Body of pancreas (tissue), 4 donors: ENCODE data around the gene PRXL2A. TPM values are rescaled to one million over a fixed set of nuclear protein-coding genes. Genes with fewer than 3 reads are reported as not detected.
"Not testable (repeated sequence)": the region's sequence is repeated elsewhere in the genome, so short reads cannot be mapped to it uniquely, and the experiment has no call there.

ENCODE experiments used
- ATAC-seq: fragments of 150-250 bp; one replicate; pipeline ENCODE4 v1.9.1; 2016
- DNase-seq, 4 donors: peaks; one replicate each; pipeline ENCODE4 v3.0.0-alpha.2; 2019
- H3K27ac ChIP-seq, 4 donors: fragments of 200-600 bp; sonication (generic); 1 replicate in 3 of 4; 2 replicates in 1 of 4; pipeline versions ENCODE4 v1.5.1 to v1.6.1; 2016 to 2019; ENCODE audit warnings: mild to moderate bottlenecking in 1 of 4, mixed read lengths in 1 of 4, moderate library complexity in 1 of 4
- H3K27me3 ChIP-seq, 2 donors: fragments of 200-600 bp; sonication (generic); one replicate each; pipeline ENCODE4 v1.6.0; 2016; ENCODE audit warnings: mild to moderate bottlenecking in 1 of 2
- H3K36me3 ChIP-seq, 2 donors: fragments of 200-600 bp; sonication (generic); replicated peaks in 1 of 2; 2 replicates each; pipeline ENCODE4 v1.5.1; 2016; ENCODE audit warnings: low read depth in 2 of 2; ENCODE audit not compliant: insufficient read depth in 1 of 2
- H3K4me1 ChIP-seq: fragments of 200-600 bp; sonication (generic); one replicate; pipeline ENCODE4 v1.6.0; 2016
- H3K4me3 ChIP-seq, 2 donors: fragments of 200-600 bp; sonication (generic); 1 replicate in 1 of 2; 2 replicates in 1 of 2; pipeline ENCODE4 v1.5.1; 2016 to 2019
- H3K9me3 ChIP-seq, 3 donors: fragments of 200-600 bp; sonication (generic); 1 replicate in 2 of 3; 2 replicates in 1 of 3; pipeline ENCODE4 v1.5.1; 2016
- CTCF ChIP-seq, 7 experiments: fragments of 450-650 bp in 4 of 7; fragments of 200-600 bp in 3 of 7; sonication (generic) in 3 of 7; IDR thresholded peaks; one replicate each; pipeline ENCODE4 v1.5.1; 2016 to 2019; ENCODE audit warnings: antibody characterized with exemption in 7 of 7
- POLR2A ChIP-seq, 3 donors: fragments of 450-650 bp; IDR thresholded peaks; one replicate each; pipeline ENCODE4 v1.6.1; 2016; ENCODE audit warnings: antibody characterized with exemption in 3 of 3, mild to moderate bottlenecking in 2 of 3
- WGBS, 2 donors: methylation state at CpG; one replicate each; pipeline ENCODE4 v1.1.5; 2017; 5-methylcytosine and 5-hydroxymethylcytosine counted together
- intact Hi-C: fragments of 100-400 bp; cut with DNase I; formaldehyde crosslinking; loops from one replicate; pipeline ENCODE4 v1.15.1; 2023
- total RNA-seq, 2 donors: library from RNA; depleted of rRNA; stranded (reverse); fragments of >200 nt; gene quantifications; one replicate each; pipeline ENCODE4 v1.1.0, GENCODE V29; 2016

PRXL2A gene
- total RNA-seq, 2 donors from 2014 or later, result 40.7 to 110 TPM

DNA sequence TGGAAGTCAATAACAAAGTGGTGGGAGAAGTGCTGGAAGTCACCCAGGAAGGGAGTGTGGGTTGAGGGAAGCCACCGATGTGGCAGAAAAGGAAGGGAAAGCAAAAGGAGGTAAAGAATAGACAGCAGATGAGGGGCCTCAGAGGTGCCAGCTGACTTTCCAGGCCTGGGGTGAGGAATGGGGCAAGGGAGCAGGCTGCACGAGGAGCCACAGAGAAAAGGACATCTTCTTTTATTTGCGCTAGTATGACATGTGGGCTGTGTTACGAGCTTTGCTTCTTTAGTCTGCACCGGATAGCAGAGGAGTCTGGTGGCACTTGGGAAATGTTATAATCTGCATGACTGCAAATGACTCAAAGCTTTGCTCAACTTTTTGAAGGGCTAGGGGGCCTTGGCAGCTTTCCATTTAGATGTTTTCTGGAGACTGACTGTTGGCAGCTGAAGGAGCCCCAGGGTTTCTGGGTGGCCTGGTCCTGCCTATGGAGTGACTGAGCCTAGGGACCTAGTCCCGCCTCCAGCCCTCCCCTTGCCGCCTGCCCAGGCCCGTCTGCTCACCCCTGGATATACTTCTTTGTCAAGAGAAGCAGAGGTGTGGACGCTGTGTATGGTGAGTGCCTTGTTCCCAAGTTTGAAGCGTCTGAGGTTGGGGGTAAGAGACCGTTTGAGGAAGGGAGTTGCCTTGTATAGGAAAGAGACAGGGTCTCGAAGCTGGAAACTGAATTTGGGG lies 5.1 kb downstream of the PRXL2A start:
- TF ChIP-seq POLR2A (IDR thresholded peaks at IDR 0.05) (no peak), CTCF (IDR thresholded peaks at IDR 0.05) (no peak)
- peak in 1 of 4 donors; percentile 16 for DNase-seq
- Histone ChIP-seq H3K9me3 (no peaks in the 10 kb centered on the region), H3K4me1 (peaks cover 52% of the 10 kb centered on the region), H3K27ac (no peak overlapping the region), H3K36me3 (no peaks in the 10 kb centered on the region), H3K27me3 (no peaks in the 10 kb centered on the region), H3K4me3 (no peak overlapping the region)
- intact Hi-C loops, result no loop called here
- 82 to 86% methylated on average over 12 of the region's 12 CpGs for WGBS, 2 donors
- ATAC-seq, result no peak

- TF ChIP-seq POLR2A (IDR thresholded peaks at IDR 0.05) (no peak), CTCF (IDR thresholded peaks at IDR 0.05) (no peak)
- no peaks in the 10 kb centered on the region for H3K36me3 ChIP-seq
- ATAC-seq (peak; percentile 41), DNase-seq (peak in 1 of 4 donors; percentile 33)
- no peaks in the 10 kb centered on the region for H3K9me3 ChIP-seq
- intact Hi-C loops, result no loop called here
- H3K27me3 ChIP-seq, result no peaks in the 10 kb centered on the region
- WGBS, 2 donors, result 41 to 47% methylated on average over 7 of the region's 7 CpGs
- H3K4me3 ChIP-seq, result no peak overlapping the region
- H3K27ac ChIP-seq, result peak overlapping the region in 1 of 4 donors; percentile 26
- peaks cover 45% of the 10 kb centered on the region for H3K4me1 ChIP-seq
Observed at GRCh38 chr10:80414142-80414895, 6.0 kb downstream of the PRXL2A start.

DNA sequence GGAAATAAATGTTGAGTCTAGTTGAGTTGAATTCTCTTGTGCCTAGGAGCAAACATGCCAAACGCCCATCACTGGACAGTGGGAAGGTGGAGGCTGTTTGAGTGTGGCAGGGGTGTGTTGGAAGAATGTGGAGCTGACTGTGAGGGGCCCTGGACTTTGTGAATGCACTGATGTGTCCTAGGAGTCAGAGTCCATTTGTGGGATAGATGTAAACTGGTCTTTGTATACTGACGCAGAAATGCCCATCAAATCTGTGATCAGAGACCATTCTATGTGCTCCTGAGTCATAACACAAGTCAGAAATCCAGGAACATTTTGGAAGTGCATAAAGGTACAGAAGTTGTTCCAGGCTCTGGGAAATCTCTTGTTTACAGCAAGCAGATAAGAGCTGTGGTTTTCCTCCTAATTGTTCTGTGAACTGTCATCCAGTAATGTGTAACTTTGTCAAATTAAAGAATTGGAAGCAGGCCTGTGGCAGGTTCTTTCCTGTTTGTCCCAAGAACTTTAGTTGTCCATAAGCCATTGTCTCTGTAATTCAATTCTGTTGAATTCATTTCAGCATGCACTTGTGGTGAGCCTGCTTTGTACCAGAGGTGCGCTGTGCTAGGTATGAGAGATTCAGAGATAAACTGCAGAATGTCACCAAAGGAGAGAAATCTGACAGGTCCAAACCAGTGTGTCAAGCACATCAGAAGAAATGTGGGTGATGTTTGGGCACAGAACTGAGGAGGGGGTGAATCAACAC lies 7.6 kb downstream of the PRXL2A start:
- peak overlapping the region in 1 of 4 donors; percentile 10 for H3K27ac ChIP-seq

GRCh38 chr10:80416479-80417098 lies 8.2 kb downstream of the PRXL2A start:
- Histone ChIP-seq H3K4me3 (no peak overlapping the region), H3K9me3 (no peaks in the 10 kb centered on the region), H3K36me3 (no peaks in the 10 kb centered on the region), H3K27ac (peak overlapping the region in 1 of 4 donors; percentile 10), H3K4me1 (peaks cover 26% of the 10 kb centered on the region), H3K27me3 (no peaks in the 10 kb centered on the region)
- ATAC-seq (peak; percentile 34), DNase-seq (peak in 3 of 4 donors; percentile 40 to 46 (median 42))
- WGBS, 2 donors, result 72 to 80% methylated on average over 15 of the region's 15 CpGs
- intact Hi-C loops, result no loop called here
- no peak for TF ChIP-seq POLR2A (IDR thresholded peaks at IDR 0.05)
- no peak for TF ChIP-seq CTCF (IDR thresholded peaks at IDR 0.05)

More for the DNA sequence above, 7.6 kb downstream of the PRXL2A start:
- H3K9me3 ChIP-seq, result no peaks in the 10 kb centered on the region
- DNase-seq, result no peak
- no peak for TF ChIP-seq POLR2A (IDR thresholded peaks at IDR 0.05)
- no peak for TF ChIP-seq CTCF (IDR thresholded peaks at IDR 0.05)
- H3K4me3 ChIP-seq, result no peak overlapping the region
- H3K27me3 ChIP-seq, result no peaks in the 10 kb centered on the region
- WGBS, 2 donors, result 67 to 73% methylated on average over 3 of the region's 3 CpGs
- no peak for ATAC-seq
- H3K4me1 ChIP-seq, result peaks cover 32% of the 10 kb centered on the region
- intact Hi-C loops, result no loop called here
- H3K36me3 ChIP-seq, result no peaks in the 10 kb centered on the region

GRCh38 chr10:80417256-80417655 lies 8.9 kb downstream of the PRXL2A start:
- H3K36me3 ChIP-seq, H3K9me3 ChIP-seq, H3K27ac ChIP-seq, intact Hi-C loops, H3K4me3 ChIP-seq, H3K27me3 ChIP-seq, ATAC-seq, DNase-seq: not testable (repeated sequence)
- H3K4me1 ChIP-seq, result peaks cover 26% of the 10 kb centered on the region
- 73 to 74% methylated on average over 6 of the region's 6 CpGs for WGBS, 2 donors
